Smooth muscle cell (in vitro differentiated cells): ENCODE data around the gene ANKRD13C. TPM values are rescaled to one million over a fixed set of nuclear protein-coding genes. Genes with fewer than 3 reads are reported as not detected.

Source experiments
- DNase-seq: peaks from one replicate; lab custom pipeline; 2025; ENCODE audit not compliant: unreplicated experiment; lab: John Stamatoyannopoulos, UW
- H2AFZ ChIP-seq: fragments of 200-600 bp; sonication (generic); 2 replicates; pipeline ENCODE4 v1.6.0; 2016; ENCODE audit warnings: antibody characterized with exemption, low read depth, mild to moderate bottlenecking
- H3F3A ChIP-seq: fragments of 200-600 bp; sonication (generic); 2 replicates; pipeline ENCODE4 v1.6.0; 2017; ENCODE audit warnings: antibody characterized with exemption, low read depth
- H3K27ac ChIP-seq: fragments of 200-600 bp; sonication (generic); 2 replicates; pipeline ENCODE4 v1.5.1; 2016; ENCODE audit warnings: low read depth, mild to moderate bottlenecking
- H3K27me3 ChIP-seq: fragments of 200-600 bp; sonication (generic); 2 replicates; pipeline ENCODE4 v1.6.1; 2016; ENCODE audit warnings: low read depth, mild to moderate bottlenecking
- H3K36me3 ChIP-seq: fragments of 200-600 bp; sonication (generic); 2 replicates; pipeline ENCODE4 v1.5.1; 2016; ENCODE audit warnings: low read depth
- H3K4me1 ChIP-seq: fragments of 200-600 bp; sonication (generic); 2 replicates; pipeline ENCODE4 v1.5.1; 2016; ENCODE audit warnings: low read depth
- H3K4me2 ChIP-seq: fragments of 200-600 bp; sonication (generic); 2 replicates; pipeline ENCODE4 v1.6.0; 2016; ENCODE audit warnings: mild to moderate bottlenecking
- H3K4me3 ChIP-seq: fragments of 200-600 bp; sonication (generic); 2 replicates; pipeline ENCODE4 v1.5.1; 2016; ENCODE audit warnings: mild to moderate bottlenecking
- H3K79me2 ChIP-seq: fragments of 200-600 bp; sonication (generic); 2 replicates; pipeline ENCODE4 v1.6.0; 2016; ENCODE audit warnings: low read depth, mild to moderate bottlenecking
- H3K9ac ChIP-seq: fragments of 200-600 bp; sonication (generic); 2 replicates; pipeline ENCODE4 v1.6.0; 2016; ENCODE audit warnings: low read depth
- H3K9me3 ChIP-seq: fragments of 200-600 bp; sonication (generic); replicated peaks from 2 replicates; pipeline ENCODE4 v1.5.1; 2016; ENCODE audit warnings: low read depth
- H4K20me1 ChIP-seq: fragments of 200-600 bp; sonication (generic); 2 replicates; pipeline ENCODE4 v1.6.0; 2016; ENCODE audit warnings: low read depth
- WGBS: methylation state at CpG from one replicate; pipeline ENCODE4 v1.1.7; 2016; ENCODE audit warnings: low lambda C conversion rate; 5-methylcytosine and 5-hydroxymethylcytosine counted together
- polyA plus RNA-seq: library from polyadenylated mRNA; unstranded; fragments of >200 nt; fragmentation: Nextera tagmentation; extraction: Ambion mirVana; gene quantifications from 2 replicates; pipeline ENCODE4 v1.2.1, GENCODE V29; 2016
- total RNA-seq: library from RNA; depleted of rRNA; stranded (reverse); fragments of >200 nt; gene quantifications from 2 replicates; pipeline ENCODE4 v1.2.3, GENCODE V29; 2014
- TF ChIP-seq, protein P1 (sequence below): fragments of 200-600 bp; sonication (generic); IDR thresholded peaks from 2 replicates; pipeline ENCODE4 v1.5.1; 2017; ENCODE audit warnings: borderline replicate concordance, mild to moderate bottlenecking, antibody characterized with exemption; ENCODE audit not compliant: insufficient read depth, poor library complexity, severe bottlenecking

The ANKRD13C gene
- total and polyA plus RNA-seq, 2 experiments from 2014 or later: 18.3 to 27.6 TPM

DNA sequence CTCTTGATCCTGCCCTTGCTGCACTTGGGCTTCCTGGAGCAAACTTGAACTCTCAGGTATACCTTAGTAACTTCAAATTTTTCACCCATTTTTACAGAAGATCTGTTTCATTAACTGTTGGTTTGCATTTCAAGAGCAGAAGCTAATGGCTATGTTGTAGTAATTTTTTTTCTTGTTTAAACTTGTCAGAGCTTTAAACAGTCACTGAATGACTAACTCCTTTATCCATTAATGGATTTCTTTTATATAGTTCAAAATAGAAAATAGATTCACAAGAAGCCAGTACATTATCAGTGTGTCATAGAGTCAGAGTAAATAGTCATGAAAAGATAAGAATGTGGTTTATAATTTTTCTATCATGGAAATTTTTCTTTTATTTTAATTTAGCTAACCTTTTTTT lies 119.8 kb downstream of the ANKRD13C start:
- no peaks in the 10 kb centered on the region for H3K9me3 ChIP-seq
- no peaks in the 10 kb centered on the region for H3F3A ChIP-seq
- H3K27ac ChIP-seq: peak overlapping the region; percentile 14
- DNase-seq: no peak
- no peak overlapping the region for H3K4me3 ChIP-seq
- H3K9ac ChIP-seq: no peak overlapping the region
- H3K27me3 ChIP-seq: no peaks in the 10 kb centered on the region
- no peak overlapping the region for H3K4me2 ChIP-seq
- peaks cover 78% of the 10 kb centered on the region for H3K36me3 ChIP-seq
- peaks cover 85% of the 10 kb centered on the region for H4K20me1 ChIP-seq
- H2AFZ ChIP-seq: no peak overlapping the region
- peaks cover 74% of the 10 kb centered on the region for H3K79me2 ChIP-seq
- TF ChIP-seq, protein P1, sequence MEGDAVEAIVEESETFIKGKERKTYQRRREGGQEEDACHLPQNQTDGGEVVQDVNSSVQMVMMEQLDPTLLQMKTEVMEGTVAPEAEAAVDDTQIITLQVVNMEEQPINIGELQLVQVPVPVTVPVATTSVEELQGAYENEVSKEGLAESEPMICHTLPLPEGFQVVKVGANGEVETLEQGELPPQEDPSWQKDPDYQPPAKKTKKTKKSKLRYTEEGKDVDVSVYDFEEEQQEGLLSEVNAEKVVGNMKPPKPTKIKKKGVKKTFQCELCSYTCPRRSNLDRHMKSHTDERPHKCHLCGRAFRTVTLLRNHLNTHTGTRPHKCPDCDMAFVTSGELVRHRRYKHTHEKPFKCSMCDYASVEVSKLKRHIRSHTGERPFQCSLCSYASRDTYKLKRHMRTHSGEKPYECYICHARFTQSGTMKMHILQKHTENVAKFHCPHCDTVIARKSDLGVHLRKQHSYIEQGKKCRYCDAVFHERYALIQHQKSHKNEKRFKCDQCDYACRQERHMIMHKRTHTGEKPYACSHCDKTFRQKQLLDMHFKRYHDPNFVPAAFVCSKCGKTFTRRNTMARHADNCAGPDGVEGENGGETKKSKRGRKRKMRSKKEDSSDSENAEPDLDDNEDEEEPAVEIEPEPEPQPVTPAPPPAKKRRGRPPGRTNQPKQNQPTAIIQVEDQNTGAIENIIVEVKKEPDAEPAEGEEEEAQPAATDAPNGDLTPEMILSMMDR: no peak
- no peaks in the 10 kb centered on the region for H3K4me1 ChIP-seq

DNA sequence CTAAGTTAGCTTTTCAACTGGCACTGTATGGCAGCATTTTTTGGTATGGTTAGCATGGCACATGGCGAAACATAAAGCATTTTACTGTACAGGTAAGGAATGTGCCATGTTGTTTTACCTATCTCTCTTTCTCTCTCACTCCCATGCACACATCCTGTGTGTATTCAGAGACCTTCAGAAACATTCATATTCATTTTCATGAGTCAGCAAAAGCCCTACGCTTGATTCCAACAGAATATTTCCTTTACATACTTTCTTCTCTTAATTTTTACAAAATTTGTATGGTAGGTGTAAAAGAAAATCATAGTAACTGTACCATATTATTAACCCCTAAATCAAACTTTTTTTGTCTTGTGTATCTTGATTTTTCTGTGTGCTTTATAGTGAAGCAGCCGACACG lies 123.0 kb downstream of the ANKRD13C start:
- H3K27ac ChIP-seq: no peak overlapping the region
- H3K79me2 ChIP-seq: peaks cover 82% of the 10 kb centered on the region
- H3K27me3 ChIP-seq: no peaks in the 10 kb centered on the region
- no peak overlapping the region for H3K9ac ChIP-seq
- TF ChIP-seq, protein P1: no peak
- peaks cover 54% of the 10 kb centered on the region for H3K36me3 ChIP-seq
- DNase-seq: no peak
- H3F3A ChIP-seq: no peaks in the 10 kb centered on the region
- no peaks in the 10 kb centered on the region for H3K4me1 ChIP-seq
- H3K9me3 ChIP-seq: no peaks in the 10 kb centered on the region
- peaks cover 87% of the 10 kb centered on the region for H4K20me1 ChIP-seq
- no peak overlapping the region for H3K4me2 ChIP-seq
- 98% methylated on average over 4 of the region's 4 CpGs for WGBS
- no peak overlapping the region for H2AFZ ChIP-seq
- no peak overlapping the region for H3K4me3 ChIP-seq

DNA sequence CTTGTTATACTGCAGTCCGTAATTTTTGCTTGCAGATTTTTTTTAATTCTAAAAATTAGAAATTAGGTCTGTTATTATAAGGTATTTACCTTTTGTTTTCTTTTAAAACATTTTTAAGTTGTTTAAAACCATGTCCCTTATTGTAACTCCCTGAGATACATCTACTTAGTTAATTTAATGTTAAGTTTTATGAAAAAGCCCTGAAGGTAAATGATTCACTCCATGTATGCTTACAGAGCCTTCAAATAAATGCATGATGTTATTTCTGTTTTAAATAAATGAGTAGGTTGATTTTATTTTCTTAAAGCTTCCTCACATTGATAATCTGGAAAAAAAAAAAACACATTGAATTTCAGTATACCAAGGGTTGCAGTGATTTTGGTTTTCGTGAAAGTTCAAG lies 125.9 kb downstream of the ANKRD13C start:
- Histone ChIP-seq H3K9me3 (no peaks in the 10 kb centered on the region), H3K36me3 (peaks cover 29% of the 10 kb centered on the region), H3K4me2 (no peak overlapping the region), H3K4me3 (no peak overlapping the region), H2AFZ (no peak overlapping the region), H4K20me1 (peaks cover 100% of the 10 kb centered on the region), H3K9ac (no peak overlapping the region), H3K79me2 (peaks cover 93% of the 10 kb centered on the region), H3K27me3 (no peaks in the 10 kb centered on the region), H3K4me1 (peaks cover 9% of the 10 kb centered on the region), H3K27ac (no peak overlapping the region), H3F3A (no peaks in the 10 kb centered on the region)
- DNase-seq: no peak
- TF ChIP-seq, protein P1: no peak
- WGBS: 100% methylated on average over 2 of the region's 2 CpGs

DNA sequence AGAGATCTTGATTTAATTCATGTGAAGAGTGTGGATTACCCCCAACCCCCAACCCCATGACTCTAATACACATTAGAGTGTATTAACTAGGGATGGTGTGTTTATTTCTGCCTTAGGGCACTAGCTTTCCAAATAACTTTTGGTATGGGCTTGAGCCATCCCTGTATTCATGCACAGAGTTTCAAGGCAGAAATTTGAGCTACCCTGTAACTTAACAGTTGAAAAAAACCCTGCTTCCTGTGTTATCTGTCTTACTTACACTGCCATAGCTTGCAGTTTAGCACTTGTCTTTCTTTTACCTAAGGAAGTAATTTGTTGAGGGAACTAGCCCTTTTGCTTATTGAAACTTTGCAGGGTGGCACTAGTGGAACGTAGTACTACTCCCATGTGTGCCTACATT lies 127.1 kb downstream of the ANKRD13C start:
- Histone ChIP-seq H3K36me3 (peaks cover 18% of the 10 kb centered on the region), H3F3A (no peaks in the 10 kb centered on the region), H3K4me3 (no peak overlapping the region), H3K4me1 (peaks cover 20% of the 10 kb centered on the region), H4K20me1 (peaks cover 100% of the 10 kb centered on the region), H3K4me2 (no peak overlapping the region), H2AFZ (no peak overlapping the region), H3K9me3 (no peaks in the 10 kb centered on the region), H3K27ac (no peak overlapping the region), H3K79me2 (peaks cover 93% of the 10 kb centered on the region), H3K9ac (no peak overlapping the region), H3K27me3 (no peaks in the 10 kb centered on the region)
- 90% methylated on average over 1 of the region's 1 CpG for WGBS
- TF ChIP-seq, protein P1: no peak
- DNase-seq: no peak
